ENCODE data around the gene MATN3. TPM values are rescaled to one million over a fixed set of nuclear protein-coding genes. Genes with fewer than 3 reads are reported as not detected.
A peak's percentile ranks its signal among the peaks of the same experiment; 100 is the strongest.

MATN3 gene
- polyA plus RNA-seq, 4 donors, result 3.0 to 4.3 (median 3.3) TPM

- no peak for DNase-seq (ENCODE audit: low read depth in 4 of 4, low spot score in 2 of 4)
Measured at GRCh38 chr2:20037660-20038059, 25.2 kb upstream of the MATN3 start.

- DNase-seq (ENCODE audit: low read depth in 4 of 4, low spot score in 2 of 4), result no peak
Measured at GRCh38 chr2:20035955-20036666, 23.6 kb upstream of the MATN3 start.

GRCh38 chr2:20034821-20035220 lies 22.4 kb upstream of the MATN3 start:
- DNase-seq (ENCODE audit: low read depth in 4 of 4, low spot score in 2 of 4), result no peak

GRCh38 chr2:20034218-20034617 lies 21.8 kb upstream of the MATN3 start:
- no peak for DNase-seq (ENCODE audit: low read depth in 4 of 4, low spot score in 2 of 4)

GRCh38 chr2:20033322-20033721 lies 20.9 kb upstream of the MATN3 start:
- no peak for DNase-seq (ENCODE audit: low read depth in 4 of 4, low spot score in 2 of 4)

- DNase-seq (ENCODE audit: low read depth in 4 of 4, low spot score in 2 of 4), result no peak
Measured at GRCh38 chr2:20030224-20030623, 17.8 kb upstream of the MATN3 start.

- DNase-seq (ENCODE audit: low read depth in 4 of 4, low spot score in 2 of 4), result no peak
Measured at GRCh38 chr2:20027705-20028434, 15.4 kb upstream of the MATN3 start.

- no peak for DNase-seq (ENCODE audit: low read depth in 4 of 4, low spot score in 2 of 4)
Measured at GRCh38 chr2:20027260-20027677, 14.8 kb upstream of the MATN3 start.

GRCh38 chr2:20025065-20025786 lies 12.8 kb upstream of the MATN3 start:
- no peak for DNase-seq (ENCODE audit: low read depth in 4 of 4, low spot score in 2 of 4)

GRCh38 chr2:20023688-20024087 lies 11.2 kb upstream of the MATN3 start:
- DNase-seq (ENCODE audit: low read depth in 4 of 4, low spot score in 2 of 4), result no peak

GRCh38 chr2:20021405-20022009 lies 9.0 kb upstream of the MATN3 start:
- no peak for DNase-seq (ENCODE audit: low read depth in 4 of 4, low spot score in 2 of 4)

GRCh38 chr2:20019747-20020146 lies 7.3 kb upstream of the MATN3 start:
- DNase-seq (ENCODE audit: low read depth in 4 of 4, low spot score in 2 of 4), result no peak

- DNase-seq (ENCODE audit: low read depth in 4 of 4, low spot score in 2 of 4), result no peak
Measured at GRCh38 chr2:20018601-20019152, 6.2 kb upstream of the MATN3 start.

GRCh38 chr2:20016346-20016745 lies 3.9 kb upstream of the MATN3 start:
- DNase-seq (ENCODE audit: low read depth in 4 of 4, low spot score in 2 of 4), result no peak

GRCh38 chr2:20015482-20016083 lies 3.1 kb upstream of the MATN3 start:
- peak in 2 of 4 donors; percentile 46 to 54 for DNase-seq (ENCODE audit: low read depth in 4 of 4, low spot score in 2 of 4)

- no peak for DNase-seq (ENCODE audit: low read depth in 4 of 4, low spot score in 2 of 4)
Measured at GRCh38 chr2:20013126-20013849, 820 bp upstream of the MATN3 start.

- DNase-seq (ENCODE audit: low read depth in 4 of 4, low spot score in 2 of 4), result no peak
Measured at GRCh38 chr2:20012032-20012281, 511 bp downstream of the MATN3 start.

GRCh38 chr2:20011276-20012031 lies 1.0 kb downstream of the MATN3 start:
- DNase-seq (ENCODE audit: low read depth in 4 of 4, low spot score in 2 of 4), result no peak

GRCh38 chr2:20008703-20009102 lies 3.8 kb downstream of the MATN3 start:
- DNase-seq (ENCODE audit: low read depth in 4 of 4, low spot score in 2 of 4), result no peak
